ENCODE results near the gene RAPGEF6.
"Not testable (repeated sequence)": the region's sequence is repeated elsewhere in the genome, so short reads cannot be mapped to it uniquely, and the experiment has no call there.

Gene RAPGEF6

GRCh38 chr5:131417240-131417869 is 217.7 kb downstream of the RAPGEF6 start:
- peak; percentile 19 for DNase-seq

GRCh38 chr5:131416729-131417128 is 218.3 kb downstream of the RAPGEF6 start:
- no peak for DNase-seq

- no peak for DNase-seq
These were observed 221.1 kb downstream of the RAPGEF6 start for GRCh38 chr5:131413605-131414559.

GRCh38 chr5:131406975-131407638 is 227.9 kb downstream of the RAPGEF6 start:
- no peak for DNase-seq

- DNase-seq: no peak
These were observed 229.0 kb downstream of the RAPGEF6 start for GRCh38 chr5:131406076-131406475.

- no peak for DNase-seq
These were observed 229.4 kb downstream of the RAPGEF6 start for GRCh38 chr5:131405674-131406073.

- DNase-seq: no peak
These were observed 234.4 kb downstream of the RAPGEF6 start for GRCh38 chr5:131400585-131400984.

GRCh38 chr5:131399007-131399406 is 236.0 kb downstream of the RAPGEF6 start:
- not testable (repeated sequence) for DNase-seq

GRCh38 chr5:131396630-131397273 is 238.3 kb downstream of the RAPGEF6 start:
- no peak for DNase-seq

GRCh38 chr5:131396015-131396414 is 239.0 kb downstream of the RAPGEF6 start:
- no peak for DNase-seq

- no peak for DNase-seq
These were observed 240.9 kb downstream of the RAPGEF6 start for GRCh38 chr5:131394128-131394527.

- DNase-seq: no peak
These were observed 241.5 kb downstream of the RAPGEF6 start for GRCh38 chr5:131393498-131393968.

GRCh38 chr5:131392466-131393095 is 242.4 kb downstream of the RAPGEF6 start:
- DNase-seq: no peak

GRCh38 chr5:131389869-131390265 is 245.2 kb downstream of the RAPGEF6 start:
- DNase-seq: no peak

- DNase-seq: no peak
These were observed 245.7 kb downstream of the RAPGEF6 start for GRCh38 chr5:131389096-131389868.

- DNase-seq: no peak
These were observed 247.8 kb downstream of the RAPGEF6 start for GRCh38 chr5:131387255-131387654.

- no peak for DNase-seq
These were observed 248.2 kb downstream of the RAPGEF6 start for GRCh38 chr5:131386779-131387178.

- DNase-seq: no peak
These were observed 248.9 kb downstream of the RAPGEF6 start for GRCh38 chr5:131386124-131386523.

- DNase-seq: no peak
These were observed 250.3 kb downstream of the RAPGEF6 start for GRCh38 chr5:131384616-131385214.

GRCh38 chr5:131384173-131384572 is 250.9 kb downstream of the RAPGEF6 start:
- no peak for DNase-seq
